ENCODE results near the gene TEX38. TPM values are rescaled to one million over a fixed set of nuclear protein-coding genes. Genes with fewer than 3 reads are reported as not detected.
"Not testable (repeated sequence)": the region's sequence is repeated elsewhere in the genome, so short reads cannot be mapped to it uniquely, and the experiment has no call there.

The TEX38 gene
- total RNA-seq, 2 experiments from 2014 or later, result not detected

GRCh38 chr1:46689897-46690296, 18.2 kb downstream of the TEX38 start:
- H3K27me3 Mint-ChIP-seq, result no peaks in the 10 kb centered on the region
- no peaks in the 10 kb centered on the region for H3K9me3 Mint-ChIP-seq
- peaks cover 21% of the 10 kb centered on the region for H3K4me1 Mint-ChIP-seq
- no peak overlapping the region for H3K27ac Mint-ChIP-seq
- peaks cover 29% of the 10 kb centered on the region for H3K36me3 Mint-ChIP-seq
- H3K4me3 Mint-ChIP-seq, result no peak overlapping the region
- no peak for DNase-seq

GRCh38 chr1:46690931-46691421, 19.3 kb downstream of the TEX38 start:
- H3K4me3 Mint-ChIP-seq, result no peak overlapping the region
- no peak overlapping the region for H3K27ac Mint-ChIP-seq
- no peak for DNase-seq
- peaks cover 2% of the 10 kb centered on the region for H3K9me3 Mint-ChIP-seq
- H3K27me3 Mint-ChIP-seq, result no peaks in the 10 kb centered on the region
- H3K36me3 Mint-ChIP-seq, result peaks cover 39% of the 10 kb centered on the region
- peaks cover 17% of the 10 kb centered on the region for H3K4me1 Mint-ChIP-seq

- peaks cover 18% of the 10 kb centered on the region for H3K4me1 Mint-ChIP-seq
- peaks cover 2% of the 10 kb centered on the region for H3K9me3 Mint-ChIP-seq
- H3K36me3 Mint-ChIP-seq, result peaks cover 40% of the 10 kb centered on the region
- no peak overlapping the region for H3K27ac Mint-ChIP-seq
- no peak for DNase-seq
- H3K27me3 Mint-ChIP-seq, result no peaks in the 10 kb centered on the region
- H3K4me3 Mint-ChIP-seq, result no peak overlapping the region
Observed at GRCh38 chr1:46691997-46692790, 20.5 kb downstream of the TEX38 start.

GRCh38 chr1:46692811-46693770, 21.4 kb downstream of the TEX38 start:
- H3K9me3 Mint-ChIP-seq, result peaks cover 2% of the 10 kb centered on the region
- no peak overlapping the region for H3K4me3 Mint-ChIP-seq
- peaks cover 18% of the 10 kb centered on the region for H3K4me1 Mint-ChIP-seq
- H3K27ac Mint-ChIP-seq, result no peak overlapping the region
- H3K36me3 Mint-ChIP-seq, result peaks cover 36% of the 10 kb centered on the region
- DNase-seq, result no peak
- no peaks in the 10 kb centered on the region for H3K27me3 Mint-ChIP-seq

- H3K4me1 Mint-ChIP-seq, result peaks cover 12% of the 10 kb centered on the region
- not testable (repeated sequence) for DNase-seq, H3K9me3 Mint-ChIP-seq, H3K4me3 Mint-ChIP-seq, H3K27ac Mint-ChIP-seq, H3K27me3 Mint-ChIP-seq
- H3K36me3 Mint-ChIP-seq, result peaks cover 31% of the 10 kb centered on the region
Observed at GRCh38 chr1:46694676-46695075, 23.0 kb downstream of the TEX38 start.

- peaks cover 2% of the 10 kb centered on the region for H3K9me3 Mint-ChIP-seq
- H3K4me1 Mint-ChIP-seq, result peaks cover 16% of the 10 kb centered on the region
- H3K4me3 Mint-ChIP-seq, result no peak overlapping the region
- no peak overlapping the region for H3K27ac Mint-ChIP-seq
- no peaks in the 10 kb centered on the region for H3K27me3 Mint-ChIP-seq
- peaks cover 27% of the 10 kb centered on the region for H3K36me3 Mint-ChIP-seq
- no peak for DNase-seq
Observed at GRCh38 chr1:46697053-46697452, 25.4 kb downstream of the TEX38 start.

- Mint-ChIP-seq H3K36me3 (peaks cover 25% of the 10 kb centered on the region), H3K27ac (no peak overlapping the region)
Observed at GRCh38 chr1:46699666-46700065, 28.0 kb downstream of the TEX38 start.

GRCh38 chr1:46703927-46704641, 32.4 kb downstream of the TEX38 start:
- Mint-ChIP-seq H3K9me3 (no peaks in the 10 kb centered on the region), H3K36me3 (peaks cover 12% of the 10 kb centered on the region), H3K27me3 (no peaks in the 10 kb centered on the region), H3K27ac (no peak overlapping the region), H3K4me3 (no peak overlapping the region), H3K4me1 (peaks cover 24% of the 10 kb centered on the region)
- DNase-seq, result no peak

More at GRCh38 chr1:46699666-46700065, 28.0 kb downstream of the TEX38 start:
- DNase-seq, result no peak
- Mint-ChIP-seq H3K9me3 (peaks cover 2% of the 10 kb centered on the region), H3K27me3 (no peaks in the 10 kb centered on the region), H3K4me1 (peaks cover 21% of the 10 kb centered on the region), H3K4me3 (no peak overlapping the region)

GRCh38 chr1:46705408-46705807, 33.8 kb downstream of the TEX38 start:
- Mint-ChIP-seq H3K9me3 (no peaks in the 10 kb centered on the region), H3K4me3 (no peak overlapping the region), H3K36me3 (peaks cover 15% of the 10 kb centered on the region), H3K27me3 (no peaks in the 10 kb centered on the region), H3K27ac (no peak overlapping the region), H3K4me1 (peaks cover 19% of the 10 kb centered on the region)
- no peak for DNase-seq

GRCh38 chr1:46708121-46708520, 36.5 kb downstream of the TEX38 start:
- peaks cover 15% of the 10 kb centered on the region for H3K36me3 Mint-ChIP-seq
- H3K4me3 Mint-ChIP-seq, result no peak overlapping the region
- H3K4me1 Mint-ChIP-seq, result peaks cover 17% of the 10 kb centered on the region
- no peak for DNase-seq
- no peaks in the 10 kb centered on the region for H3K9me3 Mint-ChIP-seq
- H3K27ac Mint-ChIP-seq, result no peak overlapping the region
- no peaks in the 10 kb centered on the region for H3K27me3 Mint-ChIP-seq

GRCh38 chr1:46714976-46715375, 43.3 kb downstream of the TEX38 start:
- H3K9me3 Mint-ChIP-seq, result no peaks in the 10 kb centered on the region
- H3K4me3 Mint-ChIP-seq, result no peak overlapping the region
- no peaks in the 10 kb centered on the region for H3K27me3 Mint-ChIP-seq
- peaks cover 15% of the 10 kb centered on the region for H3K36me3 Mint-ChIP-seq
- H3K27ac Mint-ChIP-seq, result no peak overlapping the region
- no peak for DNase-seq
- H3K4me1 Mint-ChIP-seq, result peaks cover 41% of the 10 kb centered on the region

- H3K27me3 Mint-ChIP-seq, result no peaks in the 10 kb centered on the region
- H3K36me3 Mint-ChIP-seq, result peaks cover 15% of the 10 kb centered on the region
- peaks cover 38% of the 10 kb centered on the region for H3K4me1 Mint-ChIP-seq
- peak overlapping the region; percentile 83 for H3K27ac Mint-ChIP-seq
- no peaks in the 10 kb centered on the region for H3K9me3 Mint-ChIP-seq
- H3K4me3 Mint-ChIP-seq, result peak overlapping the region; percentile 96
- no peak for DNase-seq
Observed at GRCh38 chr1:46717654-46718053, 46.0 kb downstream of the TEX38 start.

- no peak for DNase-seq
- H3K4me1 Mint-ChIP-seq, result peaks cover 38% of the 10 kb centered on the region
- H3K36me3 Mint-ChIP-seq, result peaks cover 15% of the 10 kb centered on the region
- no peaks in the 10 kb centered on the region for H3K27me3 Mint-ChIP-seq
- no peaks in the 10 kb centered on the region for H3K9me3 Mint-ChIP-seq
- peak overlapping the region; percentile 96 for H3K4me3 Mint-ChIP-seq
- peak overlapping the region; percentile 83 for H3K27ac Mint-ChIP-seq
Observed at GRCh38 chr1:46718340-46718726, 46.7 kb downstream of the TEX38 start.

GRCh38 chr1:46718727-46719622, 47.3 kb downstream of the TEX38 start, which contains the start of gene EFCAB14:
Gene EFCAB14, minus strand, starts transcription at chr1:46719114. Its CDS starts 1,027 bp downstream, at chr1:46718087.
- Mint-ChIP-seq H3K27ac (peak within 1 kb of the TSS; percentile 83), H3K36me3 (peaks cover 15% of the 10 kb centered on the region), H3K27me3 (no peaks in the 10 kb centered on the region), H3K4me1 (peaks cover 36% of the 10 kb centered on the region), H3K4me3 (peak within 1 kb of the TSS; percentile 96), H3K9me3 (no peaks in the 10 kb centered on the region)
- DNase-seq, result peak; percentile 100

All from activated naive CD8-positive, alpha-beta T cell treated with anti-CD3 and anti-CD28 coated beads for 36 hours (primary cell).